Osteocyte (in vitro differentiated cells): ENCODE results near the gene MSX2. TPM values are rescaled to one million over a fixed set of nuclear protein-coding genes. Genes with fewer than 3 reads are reported as not detected.

Source experiments
- DNase-seq: peaks from one replicate; pipeline ENCODE4 v3.0.0; 2021; ENCODE audit warnings: mixed read lengths; ENCODE audit not compliant: unreplicated experiment; ENCODE audit errors: extremely low spot score
- H3K27ac Mint-ChIP-seq: one replicate; pipeline ENCODE4 v1.8.0; 2021; ENCODE audit warnings: mild to moderate bottlenecking, mixed read lengths; ENCODE audit not compliant: unreplicated experiment
- H3K27me3 Mint-ChIP-seq: one replicate; pipeline ENCODE4 v1.8.0; 2021; ENCODE audit warnings: mixed read lengths; ENCODE audit not compliant: unreplicated experiment
- H3K36me3 Mint-ChIP-seq: one replicate; pipeline ENCODE4 v1.8.0; 2021; ENCODE audit warnings: mixed read lengths; ENCODE audit not compliant: unreplicated experiment
- H3K4me1 Mint-ChIP-seq: one replicate; pipeline ENCODE4 v1.8.0; 2021; ENCODE audit warnings: mixed read lengths; ENCODE audit not compliant: unreplicated experiment
- H3K4me3 Mint-ChIP-seq: one replicate; pipeline ENCODE4 v1.8.0; 2021; ENCODE audit warnings: mild to moderate bottlenecking, moderate library complexity, mixed read lengths; ENCODE audit not compliant: unreplicated experiment
- H3K9me3 Mint-ChIP-seq: one replicate; pipeline ENCODE4 v1.8.0; 2021; ENCODE audit warnings: mixed read lengths; ENCODE audit not compliant: unreplicated experiment
- microRNA-seq: library from miRNA; unstranded; fragments of <30 nt; microRNA quantifications from one replicate; pipeline ENCODE4 v1.1.0, GENCODE V29; 2020; ENCODE audit not compliant: unreplicated experiment
- total RNA-seq: library from RNA; stranded (reverse); gene quantifications from 2 replicates; pipeline ENCODE4 v1.2.1, GENCODE V29; 2021
- TF ChIP-seq, protein P1 (sequence below): fragments of 200-600 bp; sonication (generic); IDR thresholded peaks from 2 replicates; pipeline ENCODE4 v1.5.0; 2021; ENCODE audit warnings: antibody characterized with exemption, mild to moderate bottlenecking, moderate library complexity

The MSX2 gene
- total RNA-seq, 1 donor from 2014 or later: 31.9 TPM

DNA sequence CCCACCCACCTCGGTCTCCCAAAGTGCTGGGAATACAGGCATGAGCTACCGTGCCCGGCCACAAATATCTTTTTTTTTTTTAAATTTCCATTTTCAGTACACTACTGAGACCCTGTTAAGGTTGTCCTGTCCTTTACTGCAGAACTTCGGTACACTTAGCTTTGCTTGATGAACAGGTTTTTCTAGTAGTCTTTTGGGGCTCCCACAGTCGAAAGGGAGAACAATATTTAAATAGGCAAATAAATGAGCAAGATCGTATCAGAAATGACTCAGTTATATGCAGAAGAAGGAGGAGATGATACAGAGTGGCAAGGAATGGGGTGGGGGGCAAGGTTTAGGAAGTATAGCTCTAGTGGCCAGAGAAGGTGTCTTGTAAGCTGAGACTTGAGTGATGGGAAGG lies 52.7 kb downstream of the MSX2 start:
- Mint-ChIP-seq H3K27me3 (peaks cover 5% of the 10 kb centered on the region), H3K9me3 (peaks cover 4% of the 10 kb centered on the region), H3K27ac (no peak overlapping the region), H3K4me1 (peaks cover 19% of the 10 kb centered on the region), H3K4me3 (no peak overlapping the region), H3K36me3 (no peaks in the 10 kb centered on the region)
- DNase-seq: peak; percentile 19
- TF ChIP-seq, protein P1, sequence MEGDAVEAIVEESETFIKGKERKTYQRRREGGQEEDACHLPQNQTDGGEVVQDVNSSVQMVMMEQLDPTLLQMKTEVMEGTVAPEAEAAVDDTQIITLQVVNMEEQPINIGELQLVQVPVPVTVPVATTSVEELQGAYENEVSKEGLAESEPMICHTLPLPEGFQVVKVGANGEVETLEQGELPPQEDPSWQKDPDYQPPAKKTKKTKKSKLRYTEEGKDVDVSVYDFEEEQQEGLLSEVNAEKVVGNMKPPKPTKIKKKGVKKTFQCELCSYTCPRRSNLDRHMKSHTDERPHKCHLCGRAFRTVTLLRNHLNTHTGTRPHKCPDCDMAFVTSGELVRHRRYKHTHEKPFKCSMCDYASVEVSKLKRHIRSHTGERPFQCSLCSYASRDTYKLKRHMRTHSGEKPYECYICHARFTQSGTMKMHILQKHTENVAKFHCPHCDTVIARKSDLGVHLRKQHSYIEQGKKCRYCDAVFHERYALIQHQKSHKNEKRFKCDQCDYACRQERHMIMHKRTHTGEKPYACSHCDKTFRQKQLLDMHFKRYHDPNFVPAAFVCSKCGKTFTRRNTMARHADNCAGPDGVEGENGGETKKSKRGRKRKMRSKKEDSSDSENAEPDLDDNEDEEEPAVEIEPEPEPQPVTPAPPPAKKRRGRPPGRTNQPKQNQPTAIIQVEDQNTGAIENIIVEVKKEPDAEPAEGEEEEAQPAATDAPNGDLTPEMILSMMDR: no peak

DNA sequence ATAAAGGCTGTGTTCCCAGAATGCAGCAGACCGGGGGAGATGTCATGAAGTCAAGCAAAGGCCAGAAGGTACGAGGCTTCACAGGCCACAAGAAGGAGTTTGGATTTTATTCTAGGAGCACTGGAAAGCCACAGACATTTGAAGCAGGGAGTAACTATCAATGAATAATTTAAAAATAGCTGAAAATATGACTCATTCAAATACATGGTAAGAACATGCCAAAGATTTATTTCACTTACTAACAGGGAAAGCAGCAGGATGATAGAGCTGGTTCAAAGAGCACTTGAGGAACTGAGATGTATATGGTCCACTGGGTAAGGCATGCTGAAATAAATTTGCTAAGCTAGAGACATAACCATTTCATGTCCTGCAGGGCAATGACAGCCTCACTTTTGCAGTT lies 53.2 kb downstream of the MSX2 start:
- TF ChIP-seq, protein P1: no peak
- DNase-seq: peak; percentile 15
- H3K27me3 Mint-ChIP-seq: peaks cover 5% of the 10 kb centered on the region
- peaks cover 19% of the 10 kb centered on the region for H3K4me1 Mint-ChIP-seq
- no peak overlapping the region for H3K4me3 Mint-ChIP-seq
- no peaks in the 10 kb centered on the region for H3K36me3 Mint-ChIP-seq
- H3K27ac Mint-ChIP-seq: no peak overlapping the region
- H3K9me3 Mint-ChIP-seq: peaks cover 4% of the 10 kb centered on the region

Small RNA genes within 50 kb of the gene (microRNA-seq; reads per million reads assigned to microRNA genes)
- not detected for gene MIR4634
